Heart left ventricle (tissue), 16 donors: ENCODE results near the gene MON1A. TPM values are rescaled to one million over a fixed set of nuclear protein-coding genes. Genes with fewer than 3 reads are reported as not detected.

Experiments
- ATAC-seq, 4 donors: fragments of 200-7000 bp; cut with Tn5 transposase; one replicate each; pipeline ENCODE4 v1.9.1; 2020 to 2022; ENCODE audit warnings: moderate library complexity in 4 of 4, mild to moderate bottlenecking in 3 of 4, moderate number of reproducible peaks in 1 of 4
- DNase-seq, 5 donors: peaks; one replicate each; pipeline ENCODE4 v3.0.0-alpha.2; 2020
- H3K27ac ChIP-seq, 12 donors: fragments of 200-600 bp; sonication (generic) in 4 of 12; one replicate each; pipeline versions ENCODE4 v1.5.0 to v1.8.0; 2016 to 2022; ENCODE audit warnings: mild to moderate bottlenecking in 2 of 12
- H3K27me3 ChIP-seq, 9 donors: fragments of 200-600 bp; sonication (generic) in 2 of 9; one replicate each; pipeline versions ENCODE4 v1.5.1 to v1.8.0; 2016 to 2022; ENCODE audit warnings: mild to moderate bottlenecking in 3 of 9
- H3K36me3 ChIP-seq, 9 donors: fragments of 200-600 bp; sonication (generic) in 2 of 9; one replicate each; pipeline versions ENCODE4 v1.5.0 to v1.8.0; 2018 to 2022; ENCODE audit warnings: mild to moderate bottlenecking in 2 of 9
- H3K4me1 ChIP-seq, 12 donors: fragments of 200-600 bp; sonication (generic) in 4 of 12; one replicate each; pipeline versions ENCODE4 v1.5.0 to v1.8.0; 2016 to 2022; ENCODE audit warnings: mild to moderate bottlenecking in 3 of 12
- H3K4me3 ChIP-seq, 12 donors: fragments of 200-600 bp; sonication (generic) in 4 of 12; one replicate each; pipeline versions ENCODE4 v1.5.0 to v1.8.0; 2017 to 2022; ENCODE audit warnings: mild to moderate bottlenecking in 9 of 12, moderate library complexity in 4 of 12
- H3K9me3 ChIP-seq, 12 donors: fragments of 200-600 bp; sonication (generic) in 4 of 12; one replicate each; pipeline versions ENCODE4 v1.5.0 to v1.8.0; 2016 to 2022; ENCODE audit warnings: mild to moderate bottlenecking in 1 of 12
- POLR2A ChIP-seq, 2 donors: fragments of 450-650 bp; IDR thresholded peaks; one replicate each; pipeline ENCODE4 v1.6.1; 2017; ENCODE audit warnings: antibody characterized with exemption in 2 of 2, mild to moderate bottlenecking in 2 of 2, moderate library complexity in 2 of 2
- WGBS, 4 donors: extraction: QIAGEN DNeasy Blood & Tissue Kit in 2 of 4; methylation state at CpG; one replicate each; pipeline versions ENCODE4 v1.1.5 to v1.1.7; 2013 to 2018; 5-methylcytosine and 5-hydroxymethylcytosine counted together
- intact Hi-C, 10 donors: fragments of 100-400 bp; cut with DNase I; formaldehyde crosslinking; loops; one replicate each; pipeline versions ENCODE4 v1.11.1 to v1.14.2; 2022
- polyA plus RNA-seq, 2 donors: library from polyadenylated mRNA; stranded (reverse); fragments of 200-250 nt; gene quantifications; one replicate each; pipeline ENCODE4 v1.2.3, GENCODE V29; 2013
- total RNA-seq, 9 donors: library from RNA; depleted of rRNA in 2 of 9; stranded (reverse); fragments of >200 nt in 2 of 9; fragmentation: NEBNext Ultra II Directional in 3 of 9; extraction: Animal tissue kit (Norgen Biotek cat#: 25700) in 3 of 9; gene quantifications; one replicate each; pipeline versions ENCODE4 v1.1.0 to v1.2.4, GENCODE V29; 2016 to 2023
- TF ChIP-seq, protein P1 (sequence below), 12 donors: fragments of 200-600 bp; sonication (generic) in 4 of 12; IDR thresholded peaks; one replicate each; pipeline versions ENCODE4 v1.5.0 to v1.8.0; 2018 to 2022; ENCODE audit warnings: antibody characterized with exemption in 12 of 12, mild to moderate bottlenecking in 5 of 12
- donor health status: ischemic (EF 13 %, LVEDD 7.1; RV severe dilation, severe dysfunction).
- donor health status: healthy with polysubstance abuse.
- donor health status: DM: no; HTN: yes; CAD: no.
- donor health status: DM: no; HTN: no; CAD: no.
- donor health status: ischemic (EF 25% LVEDD 6.9; RV normal size, moderate dysfunction).
- donor health status: ischemic (EF 25% LVEDD 5.7; RV mildly dilated, moderate dysfunction).
- donor health status: healthy.
- donor health status: DM: yes; HTN: yes; CAD: no.
- donor health status: ischemic (EF 35%, LVEDD 5.7; RV mildly dilated, moderate dysfunction).
- donor health status: nonischemic (EF 11% LVEDD 7.7; RV severe dilation, severe dysfunction).
- donor health status: DM: yes; HTN: yes; CAD: no.
- donor health status: PGD.
- donor health status: ischemic (EF 29% LVEDD 5.4; RV normal size, mild dysfunction).
- donor health status: nonischemic (EF 23%, LVEDD 6.1; RV moderate dilation, normal function).

Gene MON1A
- total and polyA plus RNA-seq, 11 donors: 4.8 to 16.3 (median 7.7) TPM

- TF ChIP-seq POLR2A (IDR thresholded peaks at IDR 0.05): no peak
- TF ChIP-seq, protein P1, sequence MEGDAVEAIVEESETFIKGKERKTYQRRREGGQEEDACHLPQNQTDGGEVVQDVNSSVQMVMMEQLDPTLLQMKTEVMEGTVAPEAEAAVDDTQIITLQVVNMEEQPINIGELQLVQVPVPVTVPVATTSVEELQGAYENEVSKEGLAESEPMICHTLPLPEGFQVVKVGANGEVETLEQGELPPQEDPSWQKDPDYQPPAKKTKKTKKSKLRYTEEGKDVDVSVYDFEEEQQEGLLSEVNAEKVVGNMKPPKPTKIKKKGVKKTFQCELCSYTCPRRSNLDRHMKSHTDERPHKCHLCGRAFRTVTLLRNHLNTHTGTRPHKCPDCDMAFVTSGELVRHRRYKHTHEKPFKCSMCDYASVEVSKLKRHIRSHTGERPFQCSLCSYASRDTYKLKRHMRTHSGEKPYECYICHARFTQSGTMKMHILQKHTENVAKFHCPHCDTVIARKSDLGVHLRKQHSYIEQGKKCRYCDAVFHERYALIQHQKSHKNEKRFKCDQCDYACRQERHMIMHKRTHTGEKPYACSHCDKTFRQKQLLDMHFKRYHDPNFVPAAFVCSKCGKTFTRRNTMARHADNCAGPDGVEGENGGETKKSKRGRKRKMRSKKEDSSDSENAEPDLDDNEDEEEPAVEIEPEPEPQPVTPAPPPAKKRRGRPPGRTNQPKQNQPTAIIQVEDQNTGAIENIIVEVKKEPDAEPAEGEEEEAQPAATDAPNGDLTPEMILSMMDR (IDR thresholded peaks at IDR 0.05): no peak
- 83 to 89% (median 84%) methylated on average over 3 to 5 of the region's 5 CpGs for WGBS, 4 donors
- Histone ChIP-seq H3K4me1 (peaks cover 4 to 14% (median 12%) of the 10 kb centered on the region in 12 donors), H3K4me3 (no peak overlapping the region), H3K27me3 (peaks cover 0 to 2% (median 0%) of the 10 kb centered on the region in 9 donors), H3K36me3 (no peaks in the 10 kb centered on the region), H3K9me3 (no peaks in the 10 kb centered on the region), H3K27ac (no peak overlapping the region)
- DNase-seq (no peak), ATAC-seq (no peak)
- intact Hi-C loops: no loop called here
These were observed 53.0 kb downstream of the MON1A start for GRCh38 chr3:49876567-49876966.

GRCh38 chr3:49873623-49874022, 56.0 kb downstream of the MON1A start:
- Histone ChIP-seq H3K36me3 (no peaks in the 10 kb centered on the region), H3K27ac (no peak overlapping the region), H3K27me3 (peaks cover 10 to 28% (median 18%) of the 10 kb centered on the region in 9 donors), H3K4me1 (peaks cover 0 to 14% (median 11%) of the 10 kb centered on the region in 12 donors), H3K9me3 (no peaks in the 10 kb centered on the region), H3K4me3 (no peak overlapping the region)
- no peak for DNase-seq
- no peak for ATAC-seq
- no peak for TF ChIP-seq POLR2A (IDR thresholded peaks at IDR 0.05)
- TF ChIP-seq, protein P1 (IDR thresholded peaks at IDR 0.05): no peak
- intact Hi-C loops: no loop called here
- 59 to 91% (median 84%) methylated on average over 6 to 8 of the region's 8 CpGs for WGBS, 4 donors

DNA sequence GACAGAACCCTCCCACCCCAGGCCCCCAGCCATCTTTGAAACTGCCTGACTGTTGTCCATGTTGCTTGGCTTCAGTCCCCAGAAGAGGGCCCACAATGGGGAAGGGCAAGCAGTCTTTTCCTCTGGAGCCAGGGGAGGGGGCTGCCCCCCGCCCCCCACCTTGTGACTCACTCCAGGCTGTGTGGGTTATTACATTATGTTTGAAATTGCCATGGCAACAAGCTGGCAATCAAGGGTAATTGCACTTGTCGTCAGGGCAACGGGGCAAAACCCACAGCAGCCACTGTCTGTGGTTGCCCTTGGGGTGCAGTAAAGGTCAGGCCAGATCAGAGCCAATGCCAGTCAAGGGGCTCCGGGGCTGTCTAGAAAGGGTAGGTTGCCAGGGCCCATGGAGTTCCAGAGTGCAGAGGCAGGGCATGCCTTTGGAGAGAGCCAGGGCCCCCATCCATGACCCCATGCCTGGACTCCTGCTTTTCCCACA, 56.8 kb downstream of the MON1A start:
- 77 to 89% (median 82%) methylated on average over 4 of the region's 4 CpGs for WGBS, 4 donors
- Histone ChIP-seq H3K27ac (no peak overlapping the region), H3K27me3 (peaks cover 10 to 36% (median 26%) of the 10 kb centered on the region in 9 donors), H3K4me1 (peaks cover 0 to 14% (median 11%) of the 10 kb centered on the region in 12 donors), H3K4me3 (no peak overlapping the region), H3K9me3 (no peaks in the 10 kb centered on the region), H3K36me3 (no peaks in the 10 kb centered on the region)
- TF ChIP-seq, protein P1 (IDR thresholded peaks at IDR 0.05): no peak
- TF ChIP-seq POLR2A (IDR thresholded peaks at IDR 0.05): no peak
- DNase-seq (no peak), ATAC-seq (no peak)
- intact Hi-C loops: no loop called here

DNA sequence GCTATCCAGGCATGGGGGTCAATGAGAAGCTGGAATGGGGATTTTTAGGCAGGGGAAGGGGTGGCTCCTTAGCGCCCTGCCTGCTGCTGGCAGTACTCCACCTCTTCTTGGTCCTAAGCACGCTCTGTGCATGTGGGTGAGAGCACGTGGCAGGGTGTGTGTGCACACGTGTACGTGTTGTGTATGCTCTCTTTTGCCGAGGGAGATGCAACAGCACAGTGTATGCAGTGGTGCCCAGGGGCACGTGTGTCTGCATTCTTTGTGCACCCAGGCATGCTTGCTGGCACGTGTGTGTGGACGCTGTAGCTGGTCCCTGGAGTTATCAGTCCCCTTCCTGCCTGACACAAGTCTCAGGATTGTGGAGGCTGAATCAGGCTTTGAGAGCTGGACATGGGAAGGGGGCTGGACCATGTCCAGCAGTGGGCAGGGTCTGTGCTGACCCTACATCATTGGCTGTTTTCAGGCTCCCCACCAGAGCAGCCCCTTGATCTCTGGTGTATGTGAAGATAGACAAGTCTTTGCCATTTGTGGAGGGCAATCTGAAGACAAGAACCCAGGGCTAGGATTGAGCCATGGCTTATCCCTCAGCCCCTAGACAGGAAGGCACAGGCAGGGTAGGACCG, 58.0 kb downstream of the MON1A start:
- DNase-seq (no peak), ATAC-seq (no peak)
- intact Hi-C loops: no loop called here
- peaks cover 0 to 14% (median 11%) of the 10 kb centered on the region in 12 donors for H3K4me1 ChIP-seq
- H3K36me3 ChIP-seq: no peaks in the 10 kb centered on the region
- TF ChIP-seq, protein P1 (IDR thresholded peaks at IDR 0.05): no peak
- TF ChIP-seq POLR2A (IDR thresholded peaks at IDR 0.05): no peak
- no peaks in the 10 kb centered on the region for H3K9me3 ChIP-seq
- 52 to 60% (median 56%) methylated on average over 9 to 10 of the region's 10 CpGs for WGBS, 4 donors
- no peak overlapping the region for H3K4me3 ChIP-seq
- peaks cover 10 to 43% (median 30%) of the 10 kb centered on the region in 9 donors for H3K27me3 ChIP-seq
- no peak overlapping the region for H3K27ac ChIP-seq
